Measurements from ENCODE around the gene SLC24A3. TPM values are rescaled to one million over a fixed set of nuclear protein-coding genes. Genes with fewer than 3 reads are reported as not detected.

SLC24A3 gene
- total RNA-seq, 2 experiments from 2014 or later, result not detected

GRCh38 chr20:19546648-19547047 lies 334.2 kb downstream of the SLC24A3 start:
- CTCF ChIA-PET, result no interaction called here

GRCh38 chr20:19547547-19547946 lies 335.1 kb downstream of the SLC24A3 start:
- Mint-ChIP-seq H3K4me1 (peaks cover 2% of the 10 kb centered on the region), H3K27ac (no peak overlapping the region), H3K36me3 (no peaks in the 10 kb centered on the region), H3K9me3 (ENCODE audit: low read depth) (no peaks in the 10 kb centered on the region), H3K4me3 (no peak overlapping the region), H3K27me3 (no peaks in the 10 kb centered on the region)
- ATAC-seq (no peak), DNase-seq (no peak)
- CTCF ChIA-PET, result no interaction called here

More at GRCh38 chr20:19546648-19547047, 334.2 kb downstream of the SLC24A3 start:
- Mint-ChIP-seq H3K4me1 (peaks cover 2% of the 10 kb centered on the region), H3K27ac (no peak overlapping the region), H3K9me3 (ENCODE audit: low read depth) (no peaks in the 10 kb centered on the region), H3K36me3 (no peaks in the 10 kb centered on the region), H3K4me3 (no peak overlapping the region), H3K27me3 (no peaks in the 10 kb centered on the region)
- DNase-seq (no peak), ATAC-seq (no peak)

DNA sequence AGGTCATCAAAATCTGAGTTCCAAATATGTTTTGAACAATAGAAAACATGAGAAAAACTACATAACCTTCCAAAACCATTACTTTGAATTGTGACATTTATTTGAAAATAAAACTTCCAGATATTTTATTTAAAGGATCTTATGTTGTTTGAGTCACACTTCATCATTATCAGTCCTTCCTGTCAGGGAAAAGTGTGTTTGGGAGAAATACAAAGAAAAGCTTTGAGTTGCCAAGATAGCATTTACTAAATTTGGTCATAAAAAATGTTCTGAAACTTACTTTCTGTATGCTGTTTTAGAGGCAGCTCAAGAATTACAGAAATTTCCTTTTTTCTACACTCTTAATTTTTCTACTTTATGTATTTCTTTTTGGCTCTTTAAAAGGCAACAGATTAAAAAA lies 337.5 kb downstream of the SLC24A3 start:
- DNase-seq, result no peak
- H3K36me3 Mint-ChIP-seq, result no peaks in the 10 kb centered on the region
- H3K4me3 Mint-ChIP-seq, result no peak overlapping the region
- no peaks in the 10 kb centered on the region for H3K9me3 Mint-ChIP-seq (ENCODE audit: low read depth)
- no peak for ATAC-seq
- CTCF ChIA-PET, result no interaction called here
- H3K4me1 Mint-ChIP-seq, result peaks cover 2% of the 10 kb centered on the region
- no peak overlapping the region for H3K27ac Mint-ChIP-seq
- no peaks in the 10 kb centered on the region for H3K27me3 Mint-ChIP-seq

GRCh38 chr20:19552221-19553180 lies 340.1 kb downstream of the SLC24A3 start:
- CTCF ChIA-PET, result no interaction called here
- ATAC-seq (no peak), DNase-seq (no peak)
- no peaks in the 10 kb centered on the region for H3K36me3 Mint-ChIP-seq
- no peak overlapping the region for H3K27ac Mint-ChIP-seq
- H3K4me1 Mint-ChIP-seq, result peaks cover 2% of the 10 kb centered on the region
- H3K9me3 Mint-ChIP-seq (ENCODE audit: low read depth), result no peaks in the 10 kb centered on the region
- H3K27me3 Mint-ChIP-seq, result no peaks in the 10 kb centered on the region
- H3K4me3 Mint-ChIP-seq, result no peak overlapping the region

DNA sequence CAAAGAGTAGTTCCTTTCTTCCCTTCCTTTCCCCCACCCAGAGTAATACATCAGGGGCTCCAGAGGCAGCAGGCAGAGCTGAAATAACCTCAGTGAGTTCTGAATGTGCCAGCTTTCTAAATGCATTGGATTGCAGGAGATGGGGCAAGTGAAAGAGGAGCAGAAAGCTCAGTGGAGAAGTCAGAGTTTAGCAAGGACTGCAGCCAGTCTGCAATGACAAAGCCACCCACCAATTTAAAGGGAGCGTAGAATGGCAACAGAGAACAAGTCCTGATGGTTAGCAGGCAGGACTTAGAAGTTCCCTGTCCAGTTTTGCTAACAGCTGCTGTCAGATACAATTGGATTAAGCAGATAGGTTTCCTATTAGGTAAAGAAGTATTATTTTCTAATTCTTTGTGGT lies 342.2 kb downstream of the SLC24A3 start:
- Mint-ChIP-seq H3K4me1 (peaks cover 2% of the 10 kb centered on the region), H3K27ac (no peak overlapping the region), H3K27me3 (no peaks in the 10 kb centered on the region), H3K36me3 (no peaks in the 10 kb centered on the region), H3K4me3 (no peak overlapping the region), H3K9me3 (ENCODE audit: low read depth) (no peaks in the 10 kb centered on the region)
- DNase-seq (no peak), ATAC-seq (no peak)
- CTCF ChIA-PET, result no interaction called here

- CTCF ChIA-PET, result no interaction called here
- H3K9me3 Mint-ChIP-seq (ENCODE audit: low read depth), result no peaks in the 10 kb centered on the region
- H3K27ac Mint-ChIP-seq, result no peak overlapping the region
- no peak overlapping the region for H3K4me3 Mint-ChIP-seq
- DNase-seq (no peak), ATAC-seq (no peak)
- H3K27me3 Mint-ChIP-seq, result no peaks in the 10 kb centered on the region
- peaks cover 2% of the 10 kb centered on the region for H3K4me1 Mint-ChIP-seq
- H3K36me3 Mint-ChIP-seq, result no peaks in the 10 kb centered on the region
These were observed 343.3 kb downstream of the SLC24A3 start for GRCh38 chr20:19555726-19556125.

- CTCF ChIA-PET, result no interaction called here
- Mint-ChIP-seq H3K4me3 (no peak overlapping the region), H3K27ac (no peak overlapping the region), H3K4me1 (peaks cover 2% of the 10 kb centered on the region), H3K36me3 (no peaks in the 10 kb centered on the region), H3K9me3 (ENCODE audit: low read depth) (no peaks in the 10 kb centered on the region), H3K27me3 (no peaks in the 10 kb centered on the region)
- no peak for DNase-seq
- no peak for ATAC-seq
These were observed 344.8 kb downstream of the SLC24A3 start for GRCh38 chr20:19557291-19557690.

GRCh38 chr20:19560881-19561480 lies 348.5 kb downstream of the SLC24A3 start:
- no peaks in the 10 kb centered on the region for H3K4me1 Mint-ChIP-seq
- no peaks in the 10 kb centered on the region for H3K27me3 Mint-ChIP-seq
- H3K4me3 Mint-ChIP-seq, result no peak overlapping the region
- no peaks in the 10 kb centered on the region for H3K9me3 Mint-ChIP-seq (ENCODE audit: low read depth)
- no peak for ATAC-seq
- CTCF ChIA-PET, result no interaction called here
- H3K36me3 Mint-ChIP-seq, result no peaks in the 10 kb centered on the region
- no peak for DNase-seq
- no peak overlapping the region for H3K27ac Mint-ChIP-seq

DNA sequence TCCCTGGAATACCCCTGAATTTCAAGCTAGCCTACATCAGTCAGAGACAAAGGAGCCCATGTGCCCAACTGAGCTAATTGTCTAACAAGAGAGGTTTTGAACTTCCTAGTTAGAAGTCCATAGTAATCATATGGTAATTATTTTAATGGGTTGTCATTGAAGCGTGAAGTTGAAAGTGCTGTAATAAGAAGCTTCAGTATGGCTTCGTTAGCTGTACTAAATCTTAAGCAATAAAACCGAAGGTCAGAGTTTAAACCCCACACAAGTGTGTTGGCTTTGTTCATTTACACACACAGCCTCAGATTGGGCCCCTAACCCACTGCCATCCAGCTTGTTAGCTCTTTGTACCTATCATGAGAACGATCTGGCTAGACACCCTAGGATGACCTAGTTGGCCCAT lies 350.0 kb downstream of the SLC24A3 start:
- no peaks in the 10 kb centered on the region for H3K9me3 Mint-ChIP-seq (ENCODE audit: low read depth)
- H3K36me3 Mint-ChIP-seq, result no peaks in the 10 kb centered on the region
- H3K4me1 Mint-ChIP-seq, result no peaks in the 10 kb centered on the region
- no peak overlapping the region for H3K27ac Mint-ChIP-seq
- no peak overlapping the region for H3K4me3 Mint-ChIP-seq
- CTCF ChIA-PET, result no interaction called here
- ATAC-seq (no peak), DNase-seq (no peak)
- H3K27me3 Mint-ChIP-seq, result no peaks in the 10 kb centered on the region

DNA sequence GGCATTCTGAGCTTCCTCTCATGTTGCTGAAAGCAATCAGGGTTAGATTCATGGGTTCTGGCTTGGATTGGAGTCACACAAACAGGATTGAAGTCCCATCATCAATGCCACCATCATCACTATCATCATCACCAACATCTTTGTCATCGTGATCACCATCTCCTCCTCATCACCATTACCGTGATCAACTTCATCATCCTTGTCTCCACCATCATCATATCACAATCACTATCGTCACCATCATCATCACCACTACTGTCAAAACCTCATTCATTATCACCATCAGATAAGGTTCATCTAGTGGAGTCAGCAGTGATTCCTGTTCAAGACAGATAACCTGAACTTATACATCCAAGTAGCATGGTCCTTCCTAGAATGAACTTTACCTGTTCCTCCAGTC lies 351.8 kb downstream of the SLC24A3 start:
- H3K9me3 Mint-ChIP-seq (ENCODE audit: low read depth), result no peaks in the 10 kb centered on the region
- CTCF ChIA-PET, result no interaction called here
- H3K4me3 Mint-ChIP-seq, result no peak overlapping the region
- no peak overlapping the region for H3K27ac Mint-ChIP-seq
- H3K27me3 Mint-ChIP-seq, result no peaks in the 10 kb centered on the region
- DNase-seq (no peak), ATAC-seq (no peak)
- H3K36me3 Mint-ChIP-seq, result no peaks in the 10 kb centered on the region
- H3K4me1 Mint-ChIP-seq, result no peaks in the 10 kb centered on the region

GRCh38 chr20:19565736-19566135 lies 353.3 kb downstream of the SLC24A3 start:
- H3K27me3 Mint-ChIP-seq, result no peaks in the 10 kb centered on the region
- H3K27ac Mint-ChIP-seq, result no peak overlapping the region
- DNase-seq (no peak), ATAC-seq (no peak)
- H3K4me1 Mint-ChIP-seq, result no peaks in the 10 kb centered on the region
- H3K9me3 Mint-ChIP-seq (ENCODE audit: low read depth), result no peaks in the 10 kb centered on the region
- H3K36me3 Mint-ChIP-seq, result no peaks in the 10 kb centered on the region
- CTCF ChIA-PET, result no interaction called here
- H3K4me3 Mint-ChIP-seq, result no peak overlapping the region

GRCh38 chr20:19566226-19566945 lies 353.9 kb downstream of the SLC24A3 start:
- H3K27me3 Mint-ChIP-seq, result no peaks in the 10 kb centered on the region
- no peaks in the 10 kb centered on the region for H3K4me1 Mint-ChIP-seq
- no peak for DNase-seq
- H3K27ac Mint-ChIP-seq, result no peak overlapping the region
- ATAC-seq, result no peak
- no peaks in the 10 kb centered on the region for H3K36me3 Mint-ChIP-seq
- H3K9me3 Mint-ChIP-seq (ENCODE audit: low read depth), result no peaks in the 10 kb centered on the region
- CTCF ChIA-PET, result no interaction called here
- H3K4me3 Mint-ChIP-seq, result no peak overlapping the region

DNA sequence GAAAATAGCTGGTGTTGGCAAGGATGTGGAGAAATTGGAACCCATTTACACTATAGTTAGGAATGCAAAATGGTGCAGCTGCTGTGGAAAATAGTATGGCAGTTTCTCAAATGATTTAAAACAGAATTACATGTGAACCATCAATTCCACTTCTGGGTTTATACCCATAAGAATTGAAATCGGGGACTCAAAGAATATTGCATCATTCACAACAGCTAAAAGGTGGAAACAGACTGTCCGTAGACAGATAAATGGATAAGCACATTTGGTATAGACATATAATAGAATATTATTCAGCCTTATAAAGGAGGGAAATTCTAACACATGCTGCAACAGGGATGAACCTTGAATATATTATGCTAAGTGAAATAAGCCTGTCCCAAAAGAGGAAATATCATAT lies 355.7 kb downstream of the SLC24A3 start:
- no peak overlapping the region for H3K4me3 Mint-ChIP-seq
- no peak for ATAC-seq
- DNase-seq, result no peak
- H3K4me1 Mint-ChIP-seq, result no peaks in the 10 kb centered on the region
- CTCF ChIA-PET, result no interaction called here
- H3K27ac Mint-ChIP-seq, result no peak overlapping the region
- no peaks in the 10 kb centered on the region for H3K9me3 Mint-ChIP-seq (ENCODE audit: low read depth)
- H3K36me3 Mint-ChIP-seq, result no peaks in the 10 kb centered on the region
- H3K27me3 Mint-ChIP-seq, result no peaks in the 10 kb centered on the region

DNA sequence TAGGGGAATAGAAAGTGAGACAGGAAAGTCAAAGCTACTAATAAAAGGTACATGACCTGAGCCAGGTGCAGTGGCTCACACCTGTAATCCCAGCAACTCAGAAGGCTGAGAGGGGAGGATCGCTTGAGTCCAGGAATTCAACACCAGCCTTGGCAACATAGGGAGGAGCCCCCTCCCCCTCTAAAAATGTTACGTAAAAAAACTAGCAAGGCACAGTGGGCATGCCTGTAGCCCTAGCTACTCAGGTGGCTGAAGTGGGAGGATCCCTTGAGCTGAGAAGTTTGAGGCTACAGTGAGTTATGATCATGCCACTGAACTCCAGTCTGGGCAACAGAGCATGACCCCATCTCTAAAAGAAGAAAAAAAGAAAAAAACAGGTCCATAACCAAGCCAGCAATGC lies 359.6 kb downstream of the SLC24A3 start:
- no peak overlapping the region for H3K27ac Mint-ChIP-seq
- ATAC-seq (no peak), DNase-seq (no peak)
- CTCF ChIA-PET, result interaction anchor here (1.0 kb wide), 1 partner anchor 12 kb away, joined by 3 read pairs; no protein-coding TSS in a partner anchor
- no peaks in the 10 kb centered on the region for H3K27me3 Mint-ChIP-seq
- H3K4me1 Mint-ChIP-seq, result no peaks in the 10 kb centered on the region
- no peaks in the 10 kb centered on the region for H3K9me3 Mint-ChIP-seq (ENCODE audit: low read depth)
- no peak overlapping the region for H3K4me3 Mint-ChIP-seq
- H3K36me3 Mint-ChIP-seq, result no peaks in the 10 kb centered on the region
